ENCODE data around the gene MINK1. TPM values are rescaled to one million over a fixed set of nuclear protein-coding genes. Genes with fewer than 3 reads are reported as not detected.

MINK1 gene
- total and polyA plus RNA-seq, 2 of the 13 experiments (the other 11 are each of a cell fraction or from before 2014, with no cell fraction given) = 17.2 to 63.9 TPM

DNA sequence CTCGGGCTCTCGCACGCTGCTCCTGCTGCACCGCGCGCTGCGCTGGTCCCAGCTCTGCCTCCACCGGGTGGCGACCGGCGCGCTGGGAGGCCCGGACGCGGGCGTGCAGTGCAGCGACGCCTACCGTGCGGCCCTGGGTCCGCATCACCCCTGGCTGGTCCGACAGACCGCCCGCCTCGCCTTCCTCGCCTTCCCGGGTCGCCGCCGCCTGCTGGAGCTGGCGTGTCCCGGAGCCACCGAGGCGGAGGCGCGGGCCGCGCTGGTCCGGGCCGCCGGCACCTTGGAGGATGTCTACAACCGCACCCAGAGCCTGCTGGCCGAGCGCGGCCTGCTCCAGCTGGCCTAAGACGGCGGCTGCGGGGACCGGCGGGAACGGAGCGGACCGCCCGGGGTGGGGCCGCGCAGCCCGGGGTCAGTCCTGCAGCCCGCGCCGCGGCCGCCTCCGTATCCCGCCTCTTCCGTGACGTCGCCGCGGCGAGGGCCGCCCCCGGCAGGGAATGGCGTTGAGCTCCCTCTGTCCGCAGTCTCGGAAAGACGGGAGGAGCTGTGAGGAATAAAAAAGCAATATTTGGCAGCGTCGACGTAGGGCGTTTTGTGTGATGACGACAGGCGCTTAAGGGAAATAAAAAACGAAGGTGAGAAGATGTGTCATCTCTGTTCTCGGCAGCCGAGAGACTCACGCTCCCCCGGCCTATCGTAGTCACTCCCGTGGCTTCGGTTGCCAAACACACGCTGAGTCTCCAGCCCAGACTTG lies 43.0 kb upstream of the MINK1 start (continued):
- TF ChIP-seq, protein P1, sequence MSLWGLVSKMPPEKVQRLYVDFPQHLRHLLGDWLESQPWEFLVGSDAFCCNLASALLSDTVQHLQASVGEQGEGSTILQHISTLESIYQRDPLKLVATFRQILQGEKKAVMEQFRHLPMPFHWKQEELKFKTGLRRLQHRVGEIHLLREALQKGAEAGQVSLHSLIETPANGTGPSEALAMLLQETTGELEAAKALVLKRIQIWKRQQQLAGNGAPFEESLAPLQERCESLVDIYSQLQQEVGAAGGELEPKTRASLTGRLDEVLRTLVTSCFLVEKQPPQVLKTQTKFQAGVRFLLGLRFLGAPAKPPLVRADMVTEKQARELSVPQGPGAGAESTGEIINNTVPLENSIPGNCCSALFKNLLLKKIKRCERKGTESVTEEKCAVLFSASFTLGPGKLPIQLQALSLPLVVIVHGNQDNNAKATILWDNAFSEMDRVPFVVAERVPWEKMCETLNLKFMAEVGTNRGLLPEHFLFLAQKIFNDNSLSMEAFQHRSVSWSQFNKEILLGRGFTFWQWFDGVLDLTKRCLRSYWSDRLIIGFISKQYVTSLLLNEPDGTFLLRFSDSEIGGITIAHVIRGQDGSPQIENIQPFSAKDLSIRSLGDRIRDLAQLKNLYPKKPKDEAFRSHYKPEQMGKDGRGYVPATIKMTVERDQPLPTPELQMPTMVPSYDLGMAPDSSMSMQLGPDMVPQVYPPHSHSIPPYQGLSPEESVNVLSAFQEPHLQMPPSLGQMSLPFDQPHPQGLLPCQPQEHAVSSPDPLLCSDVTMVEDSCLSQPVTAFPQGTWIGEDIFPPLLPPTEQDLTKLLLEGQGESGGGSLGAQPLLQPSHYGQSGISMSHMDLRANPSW (CRISPR knock-in tag; IDR thresholded peaks at IDR 0.05; ENCODE audit: borderline replicate concordance) = no peak
- TF ChIP-seq TOE1 (CRISPR knock-in tag; IDR thresholded peaks at IDR 0.05) = no peak
- TF ChIP-seq, protein P2, sequence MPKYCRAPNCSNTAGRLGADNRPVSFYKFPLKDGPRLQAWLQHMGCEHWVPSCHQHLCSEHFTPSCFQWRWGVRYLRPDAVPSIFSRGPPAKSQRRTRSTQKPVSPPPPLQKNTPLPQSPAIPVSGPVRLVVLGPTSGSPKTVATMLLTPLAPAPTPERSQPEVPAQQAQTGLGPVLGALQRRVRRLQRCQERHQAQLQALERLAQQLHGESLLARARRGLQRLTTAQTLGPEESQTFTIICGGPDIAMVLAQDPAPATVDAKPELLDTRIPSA (CRISPR knock-in tag; IDR thresholded peaks at IDR 0.05; ENCODE audit: borderline replicate concordance) = no peak
- TF ChIP-seq ZNF431 (CRISPR knock-in tag; IDR thresholded peaks at IDR 0.05; ENCODE audit: borderline replicate concordance, low read depth) = peak; percentile 76; the same call in 1 of the 2 replicates
- TF ChIP-seq, protein P3, sequence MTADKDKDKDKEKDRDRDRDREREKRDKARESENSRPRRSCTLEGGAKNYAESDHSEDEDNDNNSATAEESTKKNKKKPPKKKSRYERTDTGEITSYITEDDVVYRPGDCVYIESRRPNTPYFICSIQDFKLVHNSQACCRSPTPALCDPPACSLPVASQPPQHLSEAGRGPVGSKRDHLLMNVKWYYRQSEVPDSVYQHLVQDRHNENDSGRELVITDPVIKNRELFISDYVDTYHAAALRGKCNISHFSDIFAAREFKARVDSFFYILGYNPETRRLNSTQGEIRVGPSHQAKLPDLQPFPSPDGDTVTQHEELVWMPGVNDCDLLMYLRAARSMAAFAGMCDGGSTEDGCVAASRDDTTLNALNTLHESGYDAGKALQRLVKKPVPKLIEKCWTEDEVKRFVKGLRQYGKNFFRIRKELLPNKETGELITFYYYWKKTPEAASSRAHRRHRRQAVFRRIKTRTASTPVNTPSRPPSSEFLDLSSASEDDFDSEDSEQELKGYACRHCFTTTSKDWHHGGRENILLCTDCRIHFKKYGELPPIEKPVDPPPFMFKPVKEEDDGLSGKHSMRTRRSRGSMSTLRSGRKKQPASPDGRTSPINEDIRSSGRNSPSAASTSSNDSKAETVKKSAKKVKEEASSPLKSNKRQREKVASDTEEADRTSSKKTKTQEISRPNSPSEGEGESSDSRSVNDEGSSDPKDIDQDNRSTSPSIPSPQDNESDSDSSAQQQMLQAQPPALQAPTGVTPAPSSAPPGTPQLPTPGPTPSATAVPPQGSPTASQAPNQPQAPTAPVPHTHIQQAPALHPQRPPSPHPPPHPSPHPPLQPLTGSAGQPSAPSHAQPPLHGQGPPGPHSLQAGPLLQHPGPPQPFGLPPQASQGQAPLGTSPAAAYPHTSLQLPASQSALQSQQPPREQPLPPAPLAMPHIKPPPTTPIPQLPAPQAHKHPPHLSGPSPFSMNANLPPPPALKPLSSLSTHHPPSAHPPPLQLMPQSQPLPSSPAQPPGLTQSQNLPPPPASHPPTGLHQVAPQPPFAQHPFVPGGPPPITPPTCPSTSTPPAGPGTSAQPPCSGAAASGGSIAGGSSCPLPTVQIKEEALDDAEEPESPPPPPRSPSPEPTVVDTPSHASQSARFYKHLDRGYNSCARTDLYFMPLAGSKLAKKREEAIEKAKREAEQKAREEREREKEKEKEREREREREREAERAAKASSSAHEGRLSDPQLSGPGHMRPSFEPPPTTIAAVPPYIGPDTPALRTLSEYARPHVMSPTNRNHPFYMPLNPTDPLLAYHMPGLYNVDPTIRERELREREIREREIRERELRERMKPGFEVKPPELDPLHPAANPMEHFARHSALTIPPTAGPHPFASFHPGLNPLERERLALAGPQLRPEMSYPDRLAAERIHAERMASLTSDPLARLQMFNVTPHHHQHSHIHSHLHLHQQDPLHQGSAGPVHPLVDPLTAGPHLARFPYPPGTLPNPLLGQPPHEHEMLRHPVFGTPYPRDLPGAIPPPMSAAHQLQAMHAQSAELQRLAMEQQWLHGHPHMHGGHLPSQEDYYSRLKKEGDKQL (CRISPR knock-in tag; IDR thresholded peaks at IDR 0.05; ENCODE audit: low read depth) = no peak
- TF ChIP-seq ZNF501 (CRISPR knock-in tag; IDR thresholded peaks at IDR 0.05) = no peak
- no peak for TF ChIP-seq NBN (conservative IDR thresholded peaks at IDR 0.05)
- TF ChIP-seq, protein P4, sequence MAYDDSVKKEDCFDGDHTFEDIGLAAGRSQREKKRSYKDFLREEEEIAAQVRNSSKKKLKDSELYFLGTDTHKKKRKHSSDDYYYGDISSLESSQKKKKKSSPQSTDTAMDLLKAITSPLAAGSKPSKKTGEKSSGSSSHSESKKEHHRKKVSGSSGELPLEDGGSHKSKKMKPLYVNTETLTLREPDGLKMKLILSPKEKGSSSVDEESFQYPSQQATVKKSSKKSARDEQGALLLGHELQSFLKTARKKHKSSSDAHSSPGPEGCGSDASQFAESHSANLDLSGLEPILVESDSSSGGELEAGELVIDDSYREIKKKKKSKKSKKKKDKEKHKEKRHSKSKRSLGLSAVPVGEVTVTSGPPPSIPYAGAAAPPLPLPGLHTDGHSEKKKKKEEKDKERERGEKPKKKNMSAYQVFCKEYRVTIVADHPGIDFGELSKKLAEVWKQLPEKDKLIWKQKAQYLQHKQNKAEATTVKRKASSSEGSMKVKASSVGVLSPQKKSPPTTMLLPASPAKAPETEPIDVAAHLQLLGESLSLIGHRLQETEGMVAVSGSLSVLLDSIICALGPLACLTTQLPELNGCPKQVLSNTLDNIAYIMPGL (CRISPR knock-in tag; IDR thresholded peaks at IDR 0.05; ENCODE audit: borderline replicate concordance in 1 of 2, low read depth in 1 of 2) = peak; percentile 95 to 98
- TF ChIP-seq ZNF484 (CRISPR knock-in tag; IDR thresholded peaks at IDR 0.05; ENCODE audit: borderline replicate concordance, low read depth) = no peak
- peak; percentile 28 for TF ChIP-seq ZNF121 (CRISPR knock-in tag; IDR thresholded peaks at IDR 0.05)
- TF ChIP-seq SNRNP70 (IDR thresholded peaks at IDR 0.05; ENCODE audit: low read depth, low read length) = no peak
- peak; percentile 91 for TF ChIP-seq ETV5 (CRISPR knock-in tag; IDR thresholded peaks at IDR 0.05; ENCODE audit: borderline replicate concordance)
- TF ChIP-seq, protein P5, sequence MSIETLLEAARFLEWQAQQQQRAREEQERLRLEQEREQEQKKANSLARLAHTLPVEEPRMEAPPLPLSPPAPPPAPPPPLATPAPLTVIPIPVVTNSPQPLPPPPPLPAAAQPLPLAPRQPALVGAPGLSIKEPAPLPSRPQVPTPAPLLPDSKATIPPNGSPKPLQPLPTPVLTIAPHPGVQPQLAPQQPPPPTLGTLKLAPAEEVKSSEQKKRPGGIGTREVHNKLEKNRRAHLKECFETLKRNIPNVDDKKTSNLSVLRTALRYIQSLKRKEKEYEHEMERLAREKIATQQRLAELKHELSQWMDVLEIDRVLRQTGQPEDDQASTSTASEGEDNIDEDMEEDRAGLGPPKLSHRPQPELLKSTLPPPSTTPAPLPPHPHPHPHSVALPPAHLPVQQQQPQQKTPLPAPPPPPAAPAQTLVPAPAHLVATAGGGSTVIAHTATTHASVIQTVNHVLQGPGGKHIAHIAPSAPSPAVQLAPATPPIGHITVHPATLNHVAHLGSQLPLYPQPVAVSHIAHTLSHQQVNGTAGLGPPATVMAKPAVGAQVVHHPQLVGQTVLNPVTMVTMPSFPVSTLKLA (IDR thresholded peaks at IDR 0.05) = no peak
- no peak for TF ChIP-seq FOXK2 (IDR thresholded peaks at IDR 0.05)
- TF ChIP-seq ZNF124 (CRISPR knock-in tag; IDR thresholded peaks at IDR 0.05) = no peak
- TF ChIP-seq HOXA9 (CRISPR knock-in tag; IDR thresholded peaks at IDR 0.05; ENCODE audit: borderline replicate concordance) = peak; percentile 94; the same call in 1 of the 2 replicates
